Keratinocyte (primary cell): ENCODE measurements around the gene ZNF462. TPM values are rescaled to one million over a fixed set of nuclear protein-coding genes. Genes with fewer than 3 reads are reported as not detected.
A peak's percentile ranks its signal among the peaks of the same experiment; 100 is the strongest.

Experiments
- DNase-seq: peaks from one replicate; pipeline ENCODE4 v3.0.0-alpha.2; 2011; ENCODE audit warnings: low read depth, missing footprints, low spot score
- FAIRE-seq: peaks from 2 replicates; lab custom pipeline; 2011; peaks lifted over from hg19 to GRCh38; lab: Jason Lieb, UNC
- H2AFZ ChIP-seq: 2 replicates; pipeline ENCODE4 v1.6.0; 2012; ENCODE audit warnings: low read length, control low read depth, inconsistent platforms; ENCODE audit not compliant: control insufficient read depth
- H3K27ac ChIP-seq: 2 replicates; pipeline ENCODE4 v1.5.1; 2011; ENCODE audit warnings: low read length; ENCODE audit not compliant: control insufficient read depth, insufficient read depth
- H3K27me3 ChIP-seq: 3 replicates; pipeline ENCODE4 v1.6.0; 2011; ENCODE audit warnings: low read length; ENCODE audit not compliant: control insufficient read depth, insufficient read depth; ENCODE audit errors: extremely low read depth
- H3K36me3 ChIP-seq, 2 experiments: 2 replicates in 1 of 2; 3 replicates in 1 of 2; pipeline ENCODE4 v1.5.1; 2011; ENCODE audit warnings: low read length in 2 of 2, mild to moderate bottlenecking in 1 of 2; ENCODE audit not compliant: control insufficient read depth in 2 of 2, insufficient read depth in 2 of 2; ENCODE audit errors: extremely low read depth in 1 of 2
- H3K4me1 ChIP-seq: 3 replicates; pipeline ENCODE4 v1.5.1; 2011; ENCODE audit warnings: low read length; ENCODE audit not compliant: control insufficient read depth, insufficient read depth; ENCODE audit errors: extremely low read depth
- H3K4me2 ChIP-seq: 3 replicates; pipeline ENCODE4 v1.6.0; 2011; ENCODE audit warnings: low read depth, low read length; ENCODE audit not compliant: control insufficient read depth, insufficient read depth; ENCODE audit errors: extremely low read depth
- H3K4me3 ChIP-seq, 3 experiments: fragments of 200-600 bp in 1 of 3; sonication (generic) in 1 of 3; 2 replicates in 2 of 3; 3 replicates in 1 of 3; pipeline ENCODE4 v1.5.1; 2011 to 2016; ENCODE audit warnings: low read length in 3 of 3, mild to moderate bottlenecking in 3 of 3, control low read depth in 2 of 3, inconsistent platforms in 1 of 3, low read depth in 1 of 3, mixed read lengths in 1 of 3, mixed run types in 1 of 3, moderate library complexity in 1 of 3; ENCODE audit not compliant: control insufficient read depth in 2 of 3, insufficient read depth in 2 of 3; ENCODE audit errors: extremely low read depth in 1 of 3
- H3K79me2 ChIP-seq: 2 replicates; pipeline ENCODE4 v1.6.0; 2012; ENCODE audit warnings: low read length; ENCODE audit not compliant: control insufficient read depth, insufficient read depth
- H3K9ac ChIP-seq: 3 replicates; pipeline ENCODE4 v1.6.0; 2011; ENCODE audit warnings: low read length; ENCODE audit not compliant: control insufficient read depth, insufficient read depth; ENCODE audit errors: extremely low read depth
- H3K9me1 ChIP-seq: 3 replicates; pipeline ENCODE4 v1.6.0; 2011; ENCODE audit warnings: low read length; ENCODE audit not compliant: control insufficient read depth, insufficient read depth; ENCODE audit errors: extremely low read depth
- H3K9me3 ChIP-seq: 2 replicates; pipeline ENCODE4 v1.5.1; 2012; ENCODE audit warnings: low read depth, low read length; ENCODE audit not compliant: control insufficient read depth
- H4K20me1 ChIP-seq: 3 replicates; pipeline ENCODE4 v1.6.0; 2011; ENCODE audit warnings: low read length; ENCODE audit not compliant: control insufficient read depth, insufficient read depth; ENCODE audit errors: extremely low read depth
- CTCF ChIP-seq, 3 experiments: IDR thresholded peaks in 1 of 3; conservative IDR thresholded peaks in 1 of 3; optimal IDR thresholded peaks in 1 of 3; 2 replicates in 2 of 3; 3 replicates in 1 of 3; pipeline versions ENCODE3 to v1.5.1; 2011; ENCODE audit warnings: low read length in 3 of 3, mild to moderate bottlenecking in 3 of 3, moderate library complexity in 2 of 3, control low read depth in 1 of 3, inconsistent platforms in 1 of 3; ENCODE audit not compliant: insufficient read depth in 2 of 3; ENCODE audit errors: extremely low read depth in 1 of 3
- EZH2 ChIP-seq: IDR thresholded peaks from one replicate; pipeline ENCODE4 v1.6.1; 2012; ENCODE audit warnings: inconsistent platforms, mild to moderate bottlenecking, low read length, moderate library complexity
- dilution Hi-C: fragments of 300-500 bp; cut with MboI; formaldehyde crosslinking; loops from one replicate; pipeline ENCODE4 v1.7.0; 2020; ENCODE audit warnings: low sequenced_read_pairs; ENCODE audit not compliant: extremely low pct_ligation_motif_present
- polyA plus RNA-seq, 5 experiments: library from polyadenylated mRNA; depleted of rRNA in 3 of 5; stranded (reverse) in 3 of 5; stranded (forward) in 1 of 5; unstranded in 1 of 5; fragments of >200 nt; gene quantifications; 1 replicate in 1 of 5; 2 replicates in 3 of 5; 3 replicates in 1 of 5; pipeline versions ENCODE4 v1.2.1 to v1.2.3, GENCODE V29; 2011 to 2012; ENCODE audit warnings: missing spikeins in 2 of 5, low read depth in 1 of 5, low replicate concordance in 1 of 5

The ZNF462 gene
- polyA plus RNA-seq, 1 donor (not counting 4 experiments of a cell fraction or from before 2014, with no cell fraction given), result 7.8 TPM

DNA sequence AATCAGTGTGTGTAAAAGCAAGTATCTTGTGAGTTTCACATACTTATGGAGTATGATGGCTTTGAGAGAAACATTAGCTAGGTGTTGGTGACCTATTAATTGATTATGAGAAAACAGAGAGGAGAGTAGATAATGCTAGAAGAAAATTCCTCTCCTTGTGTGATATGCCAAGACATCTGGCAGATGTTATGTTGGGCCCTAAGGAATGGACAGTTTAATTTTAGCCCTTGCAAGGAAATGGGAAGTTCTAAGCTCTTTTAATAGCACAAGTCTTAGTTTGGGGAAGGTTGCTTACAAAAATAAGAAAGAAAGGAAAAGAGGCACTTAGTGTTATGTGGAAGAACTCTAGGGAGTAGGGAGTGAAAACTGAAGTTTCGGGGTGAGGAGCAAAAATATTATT is 5.1 kb downstream of the ZNF462 start:
- Histone ChIP-seq H3K79me2 (peaks cover 92% of the 10 kb centered on the region), H3K36me3 (no peaks in the 10 kb centered on the region), H2AFZ (no peak overlapping the region), H3K9ac (no peak overlapping the region), H3K27me3 (no peaks in the 10 kb centered on the region), H3K27ac (peak overlapping the region; percentile 3), H3K4me3 (peak overlapping the region in 2 of 3 experiments; percentile 4 to 48), H3K4me2 (peak overlapping the region; percentile 72), H3K4me1 (peaks cover 44% of the 10 kb centered on the region), H4K20me1 (no peaks in the 10 kb centered on the region), H3K9me1 (no peaks in the 10 kb centered on the region), H3K9me3 (no peaks in the 10 kb centered on the region)
- FAIRE-seq (no peak), DNase-seq (no peak)
- no peak for TF ChIP-seq EZH2
- TF ChIP-seq CTCF (optimal IDR thresholded peaks at IDR 0.05 in 1 of 3, IDR thresholded peaks at IDR 0.05 in 1 of 3, conservative IDR thresholded peaks at IDR 0.05 in 1 of 3; ENCODE audit: extremely low read depth in 1 of 3, insufficient read depth in 2 of 3, low read length in 3 of 3), result no peak
- dilution Hi-C loops, result loop anchor here (25.0 kb wide), 1 partner anchor 281 kb away; no protein-coding TSS in a partner anchor

- TF ChIP-seq CTCF (optimal IDR thresholded peaks at IDR 0.05 in 1 of 3, IDR thresholded peaks at IDR 0.05 in 1 of 3, conservative IDR thresholded peaks at IDR 0.05 in 1 of 3; ENCODE audit: extremely low read depth in 1 of 3, insufficient read depth in 2 of 3, low read length in 3 of 3) (no peak), EZH2 (no peak)
- Histone ChIP-seq H4K20me1 (no peaks in the 10 kb centered on the region), H2AFZ (no peak overlapping the region), H3K4me3 (peak overlapping the region in 2 of 3 experiments; percentile 4 to 48), H3K27me3 (no peaks in the 10 kb centered on the region), H3K9me3 (no peaks in the 10 kb centered on the region), H3K79me2 (peaks cover 92% of the 10 kb centered on the region), H3K4me2 (peak overlapping the region; percentile 72), H3K9me1 (no peaks in the 10 kb centered on the region), H3K4me1 (peaks cover 44% of the 10 kb centered on the region), H3K9ac (no peak overlapping the region), H3K27ac (no peak overlapping the region), H3K36me3 (no peaks in the 10 kb centered on the region)
- dilution Hi-C loops, result loop anchor here (25.0 kb wide), 1 partner anchor 281 kb away; no protein-coding TSS in a partner anchor
- DNase-seq (no peak), FAIRE-seq (no peak)
These were observed 5.6 kb downstream of the ZNF462 start for GRCh38 chr9:106868565-106868964.
